ENCODE data around the gene SLC30A3.
A peak's percentile ranks its signal among the peaks of the same experiment; 100 is the strongest.

The SLC30A3 gene

DNA sequence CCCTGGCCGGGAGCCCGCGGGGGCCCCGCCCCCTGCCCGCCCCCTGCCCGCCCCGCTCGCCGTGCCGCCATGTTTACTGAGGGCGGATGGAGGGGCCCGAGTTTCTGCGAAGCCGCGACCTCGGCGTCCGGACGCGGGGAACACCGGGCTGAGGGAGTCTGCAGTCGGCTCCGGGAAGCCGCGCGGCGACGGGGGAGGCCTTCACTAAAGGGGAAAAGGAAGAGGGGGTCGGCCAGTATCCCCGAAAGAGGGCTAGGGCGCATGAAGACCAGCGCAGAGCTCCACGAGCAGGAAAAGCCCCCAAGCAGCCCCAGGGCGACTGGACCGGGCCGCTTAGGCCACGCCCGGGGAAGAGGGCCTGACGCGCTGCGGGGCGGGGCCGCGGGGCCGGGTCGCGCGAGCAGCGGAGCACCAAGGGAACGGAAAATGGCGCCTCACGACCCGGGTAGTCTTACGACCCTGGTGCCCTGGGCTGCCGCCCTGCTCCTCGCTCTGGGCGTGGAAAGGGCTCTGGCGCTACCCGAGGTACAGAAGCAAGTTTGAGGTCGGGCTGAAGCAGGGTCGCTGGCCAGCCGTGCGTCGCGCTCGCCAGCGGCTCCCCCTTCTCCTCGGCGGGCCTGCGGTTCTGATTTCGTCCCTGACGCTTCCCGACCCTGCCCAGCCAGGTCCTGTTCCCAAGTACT lies 50.8 kb downstream of the SLC30A3 start, which contains the start of the genes ATRAID and SLC5A6:
Gene ATRAID (plus strand): TSS at position 99 of the 683 bp plus-strand sequence. CDS start 328 bp downstream, at position 427.
Gene SLC5A6 (minus strand): TSS at position 326 of the 683 bp plus-strand sequence. CDS start 4,618 bp downstream, outside the sequence.
- H3K27me3 ChIP-seq (ENCODE audit: control insufficient read depth, insufficient read depth, low read length), result no peaks in the 10 kb centered on the region
- H3K9ac ChIP-seq (ENCODE audit: low read depth, low read length), result peak within 1 kb of the TSS; percentile 99
- H3K4me3 ChIP-seq (ENCODE audit: low read depth, low read length), result peak within 1 kb of the TSS; percentile 99
- H3K9me3 ChIP-seq (ENCODE audit: control insufficient read depth, insufficient read depth, low read length), result no peaks in the 10 kb centered on the region
- peak within 1 kb of the TSS; percentile 95 for H3K27ac ChIP-seq (ENCODE audit: low read depth, low read length)
- H3K36me3 ChIP-seq (ENCODE audit: control insufficient read depth, insufficient read depth, low read length), result peaks cover 59% of the 10 kb centered on the region
- H3K4me1 ChIP-seq (ENCODE audit: control insufficient read depth, insufficient read depth, low read length), result peaks cover 14% of the 10 kb centered on the region

DNA sequence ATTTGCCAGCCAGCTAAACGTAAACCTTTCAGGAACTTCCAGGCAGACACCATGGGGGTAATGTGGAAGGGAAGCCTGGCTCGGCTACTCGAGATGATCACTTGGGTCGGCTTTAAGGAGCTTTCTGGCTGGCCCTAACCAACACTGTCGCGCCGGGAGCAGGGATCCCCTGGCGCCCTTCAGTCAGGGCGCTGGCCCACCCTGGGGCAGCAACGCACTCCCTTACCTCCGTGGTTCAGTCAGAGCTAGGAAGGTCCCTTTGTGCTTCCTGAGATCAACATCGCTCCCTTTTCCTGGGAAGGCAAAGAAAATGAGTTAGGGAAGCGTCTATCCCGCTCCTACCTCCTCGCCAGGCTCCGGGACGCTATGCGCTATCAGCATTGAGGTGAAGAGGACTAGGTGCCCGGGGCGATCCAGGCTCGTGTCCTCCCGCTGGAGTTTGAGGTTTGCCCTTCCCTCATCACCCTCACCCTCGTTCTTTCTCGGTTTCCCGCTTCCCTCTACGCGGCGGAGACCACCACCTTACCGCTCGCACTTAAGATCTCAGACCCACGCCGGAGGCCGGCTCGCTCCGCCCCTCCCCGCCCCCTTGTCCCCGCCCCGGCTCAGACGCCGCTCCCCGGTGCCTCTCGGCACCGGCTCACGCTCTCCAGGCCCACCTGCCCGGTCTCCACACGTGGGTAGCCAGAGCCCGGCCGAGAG lies 51.5 kb downstream of the SLC30A3 start:
- Histone ChIP-seq H3K4me1 (ENCODE audit: control insufficient read depth, insufficient read depth, low read length) (peaks cover 8% of the 10 kb centered on the region), H3K4me3 (ENCODE audit: low read depth, low read length) (peak overlapping the region; percentile 99), H3K27ac (ENCODE audit: low read depth, low read length) (peak overlapping the region; percentile 95), H3K27me3 (ENCODE audit: control insufficient read depth, insufficient read depth, low read length) (no peaks in the 10 kb centered on the region), H3K9ac (ENCODE audit: low read depth, low read length) (peak overlapping the region; percentile 85), H3K9me3 (ENCODE audit: control insufficient read depth, insufficient read depth, low read length) (no peaks in the 10 kb centered on the region), H3K36me3 (ENCODE audit: control insufficient read depth, insufficient read depth, low read length) (peaks cover 60% of the 10 kb centered on the region)

DNA sequence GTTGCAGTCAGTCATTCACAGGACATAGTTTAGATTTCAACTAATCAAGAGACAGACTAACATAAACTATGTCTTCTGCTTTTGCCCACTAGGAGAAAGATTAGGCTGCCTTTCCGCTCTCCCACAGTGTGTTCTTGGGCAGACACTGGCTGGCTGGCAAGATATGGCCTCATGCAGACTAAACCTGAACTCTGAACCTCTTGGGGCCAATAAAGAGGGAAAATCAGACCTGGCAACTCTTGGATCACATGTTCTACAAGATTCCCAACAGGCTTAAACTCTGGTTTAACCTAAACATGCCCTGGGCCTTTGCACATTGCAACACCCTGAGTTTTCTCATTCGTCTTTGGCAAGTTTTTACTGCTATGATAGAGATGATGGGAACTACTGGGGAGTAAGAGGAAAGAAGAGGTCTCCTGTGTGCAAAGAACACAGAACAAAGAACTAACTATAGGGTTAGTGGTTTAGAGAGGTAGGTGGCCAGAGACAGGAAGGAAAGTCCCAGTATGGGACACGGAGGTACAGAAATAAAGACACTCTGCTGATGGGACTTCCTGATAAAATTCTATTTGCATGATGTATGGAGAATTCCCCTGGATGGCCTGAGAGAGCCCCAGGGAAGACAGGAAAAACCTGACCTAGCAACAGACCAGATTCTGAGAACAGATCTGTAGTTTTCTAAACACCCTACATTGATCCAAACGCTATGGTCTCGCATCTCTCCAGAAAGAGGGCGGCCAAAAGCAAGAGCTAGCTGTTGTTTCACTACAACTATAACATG lies 53.0 kb downstream of the SLC30A3 start:
- H3K4me3 ChIP-seq (ENCODE audit: low read depth, low read length), result no peak overlapping the region

DNA sequence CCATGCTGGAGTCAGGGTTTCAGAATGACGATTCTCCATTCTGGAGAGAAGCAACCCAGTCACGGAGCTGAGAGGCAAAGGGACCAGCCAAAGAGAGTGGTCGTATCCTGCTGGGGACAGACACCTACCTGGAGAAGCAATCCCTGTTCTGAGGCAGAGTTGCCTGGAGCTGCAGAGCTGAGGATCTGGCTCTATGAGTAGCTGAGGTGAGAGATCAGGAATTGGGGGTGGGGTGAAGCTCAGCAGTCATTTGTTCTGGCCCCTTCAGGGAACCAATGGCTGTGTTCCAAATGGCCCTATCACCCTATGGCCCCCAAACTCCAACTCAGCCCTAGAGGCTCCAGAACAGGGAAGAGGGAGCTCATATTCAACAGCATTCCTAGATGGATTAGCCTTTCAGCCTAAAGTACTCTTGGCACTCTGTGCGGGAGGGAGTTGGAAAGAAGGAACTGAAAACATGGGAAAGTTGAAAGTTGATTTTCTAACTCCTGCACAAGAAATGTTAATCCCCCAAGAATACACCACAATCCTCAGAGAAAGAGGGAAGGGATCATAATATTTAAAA lies 54.3 kb downstream of the SLC30A3 start:
- H3K9me3 ChIP-seq (ENCODE audit: control insufficient read depth, insufficient read depth, low read length), result no peaks in the 10 kb centered on the region
- peak overlapping the region; percentile 16 for H3K27ac ChIP-seq (ENCODE audit: low read depth, low read length)
- H3K4me1 ChIP-seq (ENCODE audit: control insufficient read depth, insufficient read depth, low read length), result peaks cover 6% of the 10 kb centered on the region; the same call in 1 of the 2 replicates
- H3K9ac ChIP-seq (ENCODE audit: low read depth, low read length), result no peak overlapping the region
- H3K36me3 ChIP-seq (ENCODE audit: control insufficient read depth, insufficient read depth, low read length), result peaks cover 70% of the 10 kb centered on the region
- no peaks in the 10 kb centered on the region for H3K27me3 ChIP-seq (ENCODE audit: control insufficient read depth, insufficient read depth, low read length)
- H3K4me3 ChIP-seq (ENCODE audit: low read depth, low read length), result no peak overlapping the region

More for the DNA sequence above, 53.0 kb downstream of the SLC30A3 start:
- no peaks in the 10 kb centered on the region for H3K9me3 ChIP-seq (ENCODE audit: control insufficient read depth, insufficient read depth, low read length)
- no peak overlapping the region for H3K9ac ChIP-seq (ENCODE audit: low read depth, low read length)
- peaks cover 6% of the 10 kb centered on the region; the same call in 1 of the 2 replicates for H3K4me1 ChIP-seq (ENCODE audit: control insufficient read depth, insufficient read depth, low read length)
- no peak overlapping the region for H3K27ac ChIP-seq (ENCODE audit: low read depth, low read length)
- H3K36me3 ChIP-seq (ENCODE audit: control insufficient read depth, insufficient read depth, low read length), result peaks cover 64% of the 10 kb centered on the region
- no peaks in the 10 kb centered on the region for H3K27me3 ChIP-seq (ENCODE audit: control insufficient read depth, insufficient read depth, low read length)

DNA sequence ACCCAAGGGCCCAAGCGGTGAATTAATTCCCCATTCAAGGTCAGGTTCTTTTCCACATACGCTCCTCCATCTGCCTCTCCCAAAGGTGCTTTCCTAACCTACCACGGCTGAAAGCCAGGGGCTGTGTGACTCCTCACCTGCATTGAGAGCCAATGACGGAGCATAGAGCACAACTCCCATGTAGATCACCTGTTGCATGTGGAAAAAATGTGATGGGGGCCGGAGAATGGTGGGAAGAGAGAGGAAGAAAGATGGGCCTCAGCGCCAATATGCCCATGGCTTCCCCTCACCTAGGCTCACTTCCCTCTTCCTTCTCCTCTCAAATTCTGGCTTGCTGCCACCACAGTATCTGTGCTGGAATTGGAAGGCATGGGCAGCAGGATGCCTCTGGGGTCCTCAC lies 56.5 kb downstream of the SLC30A3 start:
- no peaks in the 10 kb centered on the region for H3K9me3 ChIP-seq (ENCODE audit: control insufficient read depth, insufficient read depth, low read length)
- H3K27ac ChIP-seq (ENCODE audit: low read depth, low read length), result no peak overlapping the region
- no peaks in the 10 kb centered on the region for H3K4me1 ChIP-seq (ENCODE audit: control insufficient read depth, insufficient read depth, low read length)
- no peak overlapping the region for H3K9ac ChIP-seq (ENCODE audit: low read depth, low read length)
- no peak overlapping the region for H3K4me3 ChIP-seq (ENCODE audit: low read depth, low read length)
- peaks cover 88% of the 10 kb centered on the region for H3K36me3 ChIP-seq (ENCODE audit: control insufficient read depth, insufficient read depth, low read length)
- H3K27me3 ChIP-seq (ENCODE audit: control insufficient read depth, insufficient read depth, low read length), result no peaks in the 10 kb centered on the region

DNA sequence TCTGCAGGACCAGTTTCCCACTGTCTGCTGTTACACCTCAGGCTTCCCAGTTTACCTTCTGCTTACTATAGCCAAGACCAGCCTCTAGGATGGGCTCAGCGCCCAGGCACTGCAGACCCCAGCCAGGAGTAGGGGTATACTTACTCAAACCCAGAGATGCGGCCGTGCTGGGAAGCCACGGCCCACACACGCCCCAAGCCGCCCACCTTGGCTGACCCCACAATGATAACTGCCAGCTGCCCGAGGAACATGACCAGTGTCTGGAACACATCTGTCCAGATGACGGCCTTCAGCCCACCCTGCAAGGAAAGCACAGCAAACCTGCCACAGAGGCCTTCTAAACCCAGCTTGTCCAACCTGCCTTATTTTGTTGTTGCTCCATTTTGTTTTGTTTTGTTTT lies 57.6 kb downstream of the SLC30A3 start:
- Histone ChIP-seq H3K4me3 (ENCODE audit: low read depth, low read length) (no peak overlapping the region), H3K27ac (ENCODE audit: low read depth, low read length) (no peak overlapping the region), H3K36me3 (ENCODE audit: control insufficient read depth, insufficient read depth, low read length) (peaks cover 98% of the 10 kb centered on the region)

DNA sequence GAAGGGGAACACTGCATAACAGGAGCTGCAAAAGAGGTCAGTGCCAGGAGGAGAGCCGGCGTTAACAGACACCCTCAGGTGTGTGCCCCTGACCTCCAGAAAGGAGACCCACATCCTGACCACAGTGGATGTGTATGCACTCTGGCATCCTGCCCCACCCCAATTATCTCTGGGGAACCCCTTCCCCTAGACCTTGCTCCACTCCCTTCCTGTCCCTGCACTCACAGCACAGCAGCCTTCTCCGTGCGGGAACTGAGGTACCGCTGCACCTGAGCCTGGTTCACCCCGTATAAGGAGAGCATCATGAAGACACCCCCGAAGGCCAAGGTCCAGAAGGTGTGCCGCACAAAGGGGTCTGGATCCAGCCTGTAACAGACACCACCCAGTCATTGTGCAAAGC lies 58.3 kb downstream of the SLC30A3 start:
- Histone ChIP-seq H3K27ac (ENCODE audit: low read depth, low read length) (no peak overlapping the region), H3K4me1 (ENCODE audit: control insufficient read depth, insufficient read depth, low read length) (no peaks in the 10 kb centered on the region), H3K36me3 (ENCODE audit: control insufficient read depth, insufficient read depth, low read length) (peaks cover 99% of the 10 kb centered on the region)

More for the DNA sequence above, 57.6 kb downstream of the SLC30A3 start:
- Histone ChIP-seq H3K4me1 (ENCODE audit: control insufficient read depth, insufficient read depth, low read length) (no peaks in the 10 kb centered on the region), H3K9ac (ENCODE audit: low read depth, low read length) (no peak overlapping the region), H3K9me3 (ENCODE audit: control insufficient read depth, insufficient read depth, low read length) (no peaks in the 10 kb centered on the region), H3K27me3 (ENCODE audit: control insufficient read depth, insufficient read depth, low read length) (no peaks in the 10 kb centered on the region)

DNA sequence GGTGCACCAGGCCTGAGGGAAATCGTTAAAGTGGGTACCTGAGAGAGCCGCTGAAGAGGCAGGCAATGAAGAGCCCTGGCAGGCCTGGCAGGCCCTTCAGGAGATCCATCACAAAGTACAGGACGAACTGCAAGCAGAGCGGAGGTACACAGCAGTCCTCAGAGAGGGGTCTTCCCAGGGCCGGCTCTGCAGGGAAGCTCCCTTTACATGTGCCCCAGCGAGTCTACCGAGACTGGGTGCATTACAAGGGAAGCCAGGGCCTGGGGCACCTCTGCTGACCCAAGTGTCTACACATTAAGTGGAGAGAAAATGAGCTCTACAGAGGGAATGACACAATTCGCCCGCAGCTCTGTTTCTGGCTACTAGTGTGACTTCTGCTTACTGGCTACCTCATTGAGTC lies 59.1 kb downstream of the SLC30A3 start:
- Histone ChIP-seq H3K36me3 (ENCODE audit: control insufficient read depth, insufficient read depth, low read length) (peaks cover 95% of the 10 kb centered on the region), H3K9ac (ENCODE audit: low read depth, low read length) (no peak overlapping the region), H3K9me3 (ENCODE audit: control insufficient read depth, insufficient read depth, low read length) (no peaks in the 10 kb centered on the region), H3K4me1 (ENCODE audit: control insufficient read depth, insufficient read depth, low read length) (no peaks in the 10 kb centered on the region), H3K27ac (ENCODE audit: low read depth, low read length) (no peak overlapping the region), H3K4me3 (ENCODE audit: low read depth, low read length) (no peak overlapping the region), H3K27me3 (ENCODE audit: control insufficient read depth, insufficient read depth, low read length) (no peaks in the 10 kb centered on the region)

More for the DNA sequence above, 58.3 kb downstream of the SLC30A3 start:
- Histone ChIP-seq H3K9me3 (ENCODE audit: control insufficient read depth, insufficient read depth, low read length) (no peaks in the 10 kb centered on the region), H3K27me3 (ENCODE audit: control insufficient read depth, insufficient read depth, low read length) (no peaks in the 10 kb centered on the region), H3K4me3 (ENCODE audit: low read depth, low read length) (no peak overlapping the region), H3K9ac (ENCODE audit: low read depth, low read length) (no peak overlapping the region)
